B cell (primary cell): Measurements from ENCODE around the gene TUBA4A. TPM values are rescaled to one million over a fixed set of nuclear protein-coding genes. Genes with fewer than 3 reads are reported as not detected.
A peak's percentile ranks its signal among the peaks of the same experiment; 100 is the strongest.
"Not testable (repeated sequence)": the region's sequence is repeated elsewhere in the genome, so short reads cannot be mapped to it uniquely, and the experiment has no call there.

Experiments used
- ATAC-seq: fragments of 200-7000 bp; cut with Tn5 transposase; one replicate; pipeline ENCODE4 v1.10.0; 2021; ENCODE audit warnings: low read depth, mild to moderate bottlenecking, moderate number of reproducible peaks, moderate library complexity
- CTCF ChIA-PET: fragments of 350-600 bp; sonication (Branson Sonifier 250); formaldehyde crosslinking; loops from one replicate; lab custom pipeline; 2021; ENCODE audit warnings: antibody characterized with exemption, inconsistent platforms; lab: Charles Lee
- POLR2A ChIA-PET: fragments of 350-600 bp; sonication (Branson Sonifier 250); formaldehyde crosslinking; loops from one replicate; lab custom pipeline; 2021; ENCODE audit warnings: antibody characterized with exemption; lab: Charles Lee
- DNase-seq: peaks from one replicate; pipeline ENCODE4 v3.0.0; 2013
- H2AFZ ChIP-seq: 2 replicates; pipeline ENCODE4 v1.6.1; 2012; ENCODE audit warnings: mild to moderate bottlenecking, low read depth, low read length; ENCODE audit not compliant: insufficient read depth, poor library complexity, severe bottlenecking
- H3K27ac ChIP-seq, 2 donors: 1 replicate in 1 of 2; 2 replicates in 1 of 2; pipeline ENCODE4 v1.5.1; 2012 to 2013; ENCODE audit warnings: low read length in 2 of 2, mild to moderate bottlenecking in 2 of 2, moderate library complexity in 1 of 2
- H3K27me3 ChIP-seq, 4 experiments: fragments of 200-600 bp in 1 of 4; sonication (generic) in 1 of 4; replicated peaks in 1 of 4; 1 replicate in 2 of 4; 2 replicates in 2 of 4; pipeline versions ENCODE4 v1.6.1 to v1.7.0; 2013 to 2016; ENCODE audit warnings: low read length in 3 of 4, mild to moderate bottlenecking in 2 of 4, mixed read lengths in 1 of 4, moderate library complexity in 1 of 4; ENCODE audit not compliant: insufficient read depth in 4 of 4, control insufficient read depth in 3 of 4; ENCODE audit errors: control extremely low read depth in 1 of 4
- H3K36me3 ChIP-seq, 2 experiments: replicated peaks in 1 of 2; 1 replicate in 1 of 2; 2 replicates in 1 of 2; pipeline versions ENCODE4 v1.6.1 to v1.7.1; 2013; ENCODE audit warnings: low read length in 1 of 2; ENCODE audit not compliant: insufficient read depth in 2 of 2, control insufficient read depth in 1 of 2; ENCODE audit errors: control extremely low read depth in 1 of 2, extremely low read depth in 1 of 2
- H3K4me1 ChIP-seq, 2 donors: fragments of 200-600 bp in 1 of 2; sonication (generic) in 1 of 2; 1 replicate in 1 of 2; 2 replicates in 1 of 2; pipeline versions ENCODE4 v1.5.1 to v1.6.1; 2013 to 2017; ENCODE audit warnings: low read length in 2 of 2; ENCODE audit not compliant: control insufficient read depth in 2 of 2, insufficient read depth in 2 of 2
- H3K4me2 ChIP-seq: replicated peaks from 2 replicates; pipeline ENCODE3; 2012; ENCODE audit warnings: mild to moderate bottlenecking, low read depth, low read length; ENCODE audit not compliant: poor library complexity, severe bottlenecking
- H3K4me3 ChIP-seq, 5 experiments: fragments of 200-600 bp in 1 of 5; sonication (generic) in 1 of 5; 1 replicate in 3 of 5; 2 replicates in 2 of 5; pipeline versions ENCODE4 v1.5.1 to v1.7.0; 2011 to 2016; ENCODE audit warnings: low read length in 4 of 5, mild to moderate bottlenecking in 4 of 5, low read depth in 2 of 5, control low read depth in 1 of 5, moderate library complexity in 1 of 5; ENCODE audit not compliant: insufficient read depth in 1 of 5; ENCODE audit errors: control extremely low read depth in 1 of 5, extremely low read depth in 1 of 5
- H3K79me2 ChIP-seq: fragments of 200-600 bp; sonication (generic); one replicate; pipeline ENCODE4 v1.6.0; 2016; ENCODE audit warnings: low read length; ENCODE audit not compliant: control insufficient read depth, insufficient read depth
- H3K9ac ChIP-seq: fragments of 200-600 bp; sonication (generic); 2 replicates; pipeline ENCODE4 v1.6.1; 2017; ENCODE audit warnings: mild to moderate bottlenecking, low read length, moderate library complexity
- H3K9me3 ChIP-seq, 3 donors: one replicate each; pipeline versions ENCODE4 v1.6.1 to v1.7.1; 2013; ENCODE audit warnings: low read length in 2 of 3; ENCODE audit not compliant: control insufficient read depth in 2 of 3, insufficient read depth in 1 of 3; ENCODE audit errors: control extremely low read depth in 1 of 3
- H4K20me1 ChIP-seq: 2 replicates; pipeline ENCODE4 v1.6.0; 2012; ENCODE audit warnings: mild to moderate bottlenecking, low read length; ENCODE audit not compliant: insufficient read depth, control insufficient read depth, poor library complexity, severe bottlenecking
- H3K27ac Mint-ChIP-seq: one replicate; pipeline ENCODE4 v1.8.0; 2021; ENCODE audit warnings: mixed read lengths
- H3K27me3 Mint-ChIP-seq: one replicate; pipeline ENCODE4 v1.8.0; 2021; ENCODE audit warnings: mixed read lengths
- H3K4me1 Mint-ChIP-seq: one replicate; pipeline ENCODE4 v1.8.0; 2021; ENCODE audit warnings: mixed read lengths
- H3K4me3 Mint-ChIP-seq: one replicate; pipeline ENCODE4 v1.8.0; 2021; ENCODE audit warnings: mixed read lengths
- H3K9me3 Mint-ChIP-seq: one replicate; pipeline ENCODE4 v1.8.0; 2022; ENCODE audit warnings: mixed read lengths; ENCODE audit not compliant: insufficient read depth
- EZH2 ChIP-seq: IDR thresholded peaks from 2 replicates; pipeline ENCODE4 v1.6.1; 2012; ENCODE audit warnings: borderline replicate concordance, low read depth, mild to moderate bottlenecking, moderate library complexity, low read length; ENCODE audit not compliant: insufficient read depth, poor library complexity, severe bottlenecking
- WGBS: methylation state at CpG from one replicate; pipeline ENCODE4 v1.1.5; 2013; ENCODE audit warnings: missing lambda C conversion rate; ENCODE audit not compliant: insufficient coverage; 5-methylcytosine and 5-hydroxymethylcytosine counted together
- intact Hi-C: fragments of 100-400 bp; cut with micrococcal nuclease; formaldehyde crosslinking; loops from one replicate; pipeline ENCODE4 v1.10.0; 2022
- polyA plus RNA-seq: library from polyadenylated mRNA; depleted of rRNA; stranded (reverse); fragments of >200 nt; gene quantifications from 2 replicates; pipeline ENCODE4 v1.2.3, GENCODE V29; 2012
- total RNA-seq, 2 donors: library from RNA; stranded (reverse); fragments of 120-200 nt in 1 of 2; gene quantifications; 1 replicate in 1 of 2; 2 replicates in 1 of 2; pipeline versions ENCODE4 v1.2.3 to v1.2.4, GENCODE V29; 2013 to 2022
- TF ChIP-seq, protein P1 (sequence below): fragments of 200-600 bp; IDR thresholded peaks from one replicate; pipeline ENCODE4 v1.8.0; 2022; ENCODE audit warnings: antibody characterized with exemption, mild to moderate bottlenecking

TUBA4A gene
- total and polyA plus RNA-seq, 2 donors (not counting 1 experiment from before 2014, with no cell fraction given): 196 to 338 TPM

DNA sequence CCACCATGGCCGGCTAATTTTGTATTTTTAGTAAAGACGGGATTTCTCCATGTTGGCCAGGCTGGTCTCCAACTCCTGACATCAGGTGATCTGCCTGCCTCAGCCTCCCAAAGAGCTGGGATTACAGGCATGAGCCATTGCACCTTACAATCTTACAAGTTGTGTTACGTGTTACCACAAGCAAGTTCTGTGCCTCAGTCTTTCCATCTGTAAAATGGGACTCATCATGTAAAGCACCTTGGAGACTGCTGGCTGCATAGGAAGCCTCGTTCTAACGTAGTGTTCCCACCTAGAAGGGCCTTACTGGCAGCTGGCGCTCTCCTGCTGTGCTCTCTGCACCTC is 35.4 kb upstream of the TUBA4A start:
- H3K9me3 Mint-ChIP-seq: no peaks in the 10 kb centered on the region
- H4K20me1 ChIP-seq: peaks cover 16% of the 10 kb centered on the region
- H3K4me1 Mint-ChIP-seq: peaks cover 4% of the 10 kb centered on the region
- no peak overlapping the region for H2AFZ ChIP-seq
- no peak overlapping the region for H3K27ac ChIP-seq
- H3K27ac Mint-ChIP-seq: no peak overlapping the region
- TF ChIP-seq, protein P1, sequence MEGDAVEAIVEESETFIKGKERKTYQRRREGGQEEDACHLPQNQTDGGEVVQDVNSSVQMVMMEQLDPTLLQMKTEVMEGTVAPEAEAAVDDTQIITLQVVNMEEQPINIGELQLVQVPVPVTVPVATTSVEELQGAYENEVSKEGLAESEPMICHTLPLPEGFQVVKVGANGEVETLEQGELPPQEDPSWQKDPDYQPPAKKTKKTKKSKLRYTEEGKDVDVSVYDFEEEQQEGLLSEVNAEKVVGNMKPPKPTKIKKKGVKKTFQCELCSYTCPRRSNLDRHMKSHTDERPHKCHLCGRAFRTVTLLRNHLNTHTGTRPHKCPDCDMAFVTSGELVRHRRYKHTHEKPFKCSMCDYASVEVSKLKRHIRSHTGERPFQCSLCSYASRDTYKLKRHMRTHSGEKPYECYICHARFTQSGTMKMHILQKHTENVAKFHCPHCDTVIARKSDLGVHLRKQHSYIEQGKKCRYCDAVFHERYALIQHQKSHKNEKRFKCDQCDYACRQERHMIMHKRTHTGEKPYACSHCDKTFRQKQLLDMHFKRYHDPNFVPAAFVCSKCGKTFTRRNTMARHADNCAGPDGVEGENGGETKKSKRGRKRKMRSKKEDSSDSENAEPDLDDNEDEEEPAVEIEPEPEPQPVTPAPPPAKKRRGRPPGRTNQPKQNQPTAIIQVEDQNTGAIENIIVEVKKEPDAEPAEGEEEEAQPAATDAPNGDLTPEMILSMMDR: no peak
- no peak for TF ChIP-seq EZH2
- H3K4me2 ChIP-seq: no peak overlapping the region
- ChIA-PET POLR2A (no interaction called here), CTCF (interaction anchor here (1.4 kb wide), 1 partner anchor 12 kb away, joined by 3 read pairs; no protein-coding TSS in a partner anchor)
- 95% methylated on average over 6 of the region's 6 CpGs for WGBS
- no peak overlapping the region for H3K4me3 Mint-ChIP-seq
- no peaks in the 10 kb centered on the region for H3K27me3 Mint-ChIP-seq
- no peaks in the 10 kb centered on the region for H3K79me2 ChIP-seq
- no peak for DNase-seq
- peaks cover 2% of the 10 kb centered on the region in 2 donors for H3K4me1 ChIP-seq
- H3K4me3 ChIP-seq: no peak overlapping the region
- H3K9ac ChIP-seq: no peak overlapping the region
- ATAC-seq: no peak
- intact Hi-C loops: no loop called here
- peaks cover 0 to 21% of the 10 kb centered on the region in 2 experiments for H3K36me3 ChIP-seq
- H3K9me3 ChIP-seq: no peaks in the 10 kb centered on the region
- no peaks in the 10 kb centered on the region for H3K27me3 ChIP-seq

DNA sequence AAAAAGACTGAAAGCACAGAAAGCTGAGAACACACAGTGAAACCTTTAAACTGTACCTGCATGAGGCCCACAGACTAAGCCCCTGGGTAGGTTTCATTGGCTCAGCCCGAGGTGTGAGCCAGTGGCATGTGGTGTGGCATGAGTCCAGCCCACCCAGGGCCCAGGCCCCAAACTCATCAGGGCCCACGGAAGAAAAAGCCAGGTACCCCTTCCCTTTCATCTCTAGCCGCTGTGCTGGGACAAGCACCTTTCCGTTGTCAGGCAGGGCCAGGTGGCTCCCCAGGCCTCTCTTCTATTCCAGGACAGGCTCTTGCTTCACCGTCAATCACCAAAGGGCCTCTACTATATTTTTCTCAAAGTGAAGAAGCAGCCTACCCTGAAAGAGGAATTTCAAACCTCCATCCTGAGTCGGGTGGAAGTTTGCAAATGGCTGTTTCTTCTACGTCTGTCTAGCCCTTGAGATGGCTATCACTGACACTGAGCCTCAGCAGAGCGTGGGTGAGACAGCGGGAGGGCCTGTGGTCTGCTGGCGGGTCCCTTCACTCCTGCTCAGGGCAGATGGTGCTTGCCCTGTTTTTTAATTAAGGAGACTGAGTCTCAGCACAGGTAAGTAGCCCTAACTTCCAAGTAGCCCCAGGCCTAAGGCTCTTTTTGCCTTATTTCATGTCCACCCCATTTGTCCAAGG is 34.0 kb upstream of the TUBA4A start:
- intact Hi-C loops: no loop called here
- Histone ChIP-seq H3K9ac (no peak overlapping the region), H2AFZ (no peak overlapping the region), H3K27me3 (no peaks in the 10 kb centered on the region), H4K20me1 (peaks cover 28% of the 10 kb centered on the region), H3K27ac (no peak overlapping the region), H3K36me3 (peaks cover 0 to 35% of the 10 kb centered on the region in 2 experiments), H3K79me2 (no peaks in the 10 kb centered on the region), H3K4me3 (no peak overlapping the region), H3K4me2 (no peak overlapping the region), H3K4me1 (no peaks in the 10 kb centered on the region), H3K9me3 (no peaks in the 10 kb centered on the region)
- ChIA-PET CTCF (interaction anchor here (0.9 to 15.8 kb wide), 5 partner anchors 6 to 50 kb away, joined by 3 to 239 read pairs (median 3); partner anchors contain the start of genes GLB1L and STK16), POLR2A (interaction anchor here (1.3 to 1.4 kb wide), 2 partner anchors 36 to 111 kb away, joined by 5 to 6 read pairs; partner anchors contain the start of gene CNPPD1)
- Mint-ChIP-seq H3K9me3 (no peaks in the 10 kb centered on the region), H3K27me3 (no peaks in the 10 kb centered on the region), H3K4me3 (no peak overlapping the region), H3K27ac (peak overlapping the region; percentile 41), H3K4me1 (no peaks in the 10 kb centered on the region)
- DNase-seq (no peak), ATAC-seq (no peak)
- TF ChIP-seq, protein P1: no peak
- no peak for TF ChIP-seq EZH2
- WGBS: 82% methylated on average over 9 of the region's 10 CpGs

DNA sequence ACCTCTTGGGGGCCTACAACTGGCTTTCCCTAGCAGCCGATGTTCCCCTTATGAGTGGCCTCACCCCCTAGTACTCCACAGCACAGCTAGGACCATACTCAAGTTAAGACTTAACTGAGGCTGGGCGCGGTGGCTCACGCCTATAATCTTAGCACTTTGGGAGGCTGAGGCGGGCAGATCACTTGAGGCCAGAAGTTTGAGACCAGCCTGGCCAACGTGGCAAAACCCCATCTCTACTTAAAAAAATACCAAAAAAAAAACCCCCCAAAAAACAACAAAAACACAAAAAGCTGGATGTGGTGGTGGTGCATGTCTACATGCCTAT is 33.4 kb upstream of the TUBA4A start:
- H3K27me3 Mint-ChIP-seq, H3K27me3 ChIP-seq, H3K4me1 ChIP-seq, H3K9ac ChIP-seq, H3K4me2 ChIP-seq, intact Hi-C loops, H3K4me3 Mint-ChIP-seq, ATAC-seq, H3K9me3 Mint-ChIP-seq, H3K4me1 Mint-ChIP-seq, H3K9me3 ChIP-seq, H3K4me3 ChIP-seq, H2AFZ ChIP-seq, H3K79me2 ChIP-seq, DNase-seq, H3K27ac ChIP-seq, H3K27ac Mint-ChIP-seq: not testable (repeated sequence)
- POLR2A ChIA-PET: interaction anchor here (1.3 to 1.4 kb wide), 2 partner anchors 35 to 111 kb away, joined by 5 to 6 read pairs; partner anchors contain the start of gene CNPPD1
- WGBS: 100% methylated on average over 3 of the region's 6 CpGs
- H4K20me1 ChIP-seq: peaks cover 34% of the 10 kb centered on the region
- CTCF ChIA-PET: interaction anchor here (0.9 to 15.8 kb wide), 5 partner anchors 6 to 116 kb away, joined by 3 to 239 read pairs (median 4); partner anchors contain the start of genes GLB1L and STK16
- H3K36me3 ChIP-seq: peaks cover 2 to 42% of the 10 kb centered on the region in 2 experiments
